ENCODE measurements around the gene TAPBPL. TPM values are rescaled to one million over a fixed set of nuclear protein-coding genes. Genes with fewer than 3 reads are reported as not detected.

TAPBPL gene
- total RNA-seq, 1 experiment from 2014 or later: 6.1 TPM

DNA sequence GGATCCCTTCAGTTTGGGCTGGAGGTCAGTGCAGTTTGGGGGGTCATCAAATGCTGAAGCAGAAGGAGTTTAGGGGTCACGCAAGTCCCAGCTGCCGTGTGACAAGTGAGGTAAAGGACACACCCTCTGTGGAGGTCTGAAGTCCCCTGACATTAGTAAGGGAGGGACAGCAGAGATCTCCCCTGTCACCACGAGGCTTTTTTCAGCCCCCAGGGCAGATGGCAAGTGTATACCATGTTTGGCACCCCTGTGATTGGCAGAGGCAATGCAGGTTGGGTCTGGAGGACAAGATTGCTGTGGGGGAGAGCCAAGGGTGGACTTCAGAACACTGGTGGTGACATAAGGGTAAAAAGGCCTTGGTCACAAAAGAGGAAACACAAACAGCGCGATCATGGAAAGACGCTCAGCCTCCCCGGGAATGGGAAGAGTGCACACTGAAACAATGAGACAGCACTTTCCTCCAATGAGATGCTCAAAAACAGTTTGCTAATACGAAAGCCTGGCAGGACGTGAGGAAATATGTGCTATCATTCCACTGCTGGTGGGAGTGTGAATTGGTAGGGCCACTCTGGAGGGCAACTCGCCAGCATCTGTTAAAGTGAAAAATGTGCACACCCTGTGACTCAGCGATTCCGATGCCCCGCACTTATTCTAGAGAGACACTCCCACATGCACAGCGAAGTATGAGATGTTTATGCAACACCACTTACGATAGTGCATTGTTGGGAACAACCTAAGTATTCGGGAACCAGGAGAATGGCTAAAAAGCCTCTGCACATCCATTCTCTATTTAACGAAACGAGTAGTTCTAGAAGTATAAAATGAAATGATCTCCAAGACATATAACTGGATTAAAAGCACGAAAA is 21.5 kb upstream of the TAPBPL start:
- Histone ChIP-seq H3K27me3 (ENCODE audit: low read length) (no peaks in the 10 kb centered on the region), H3K9me3 (ENCODE audit: low read length) (no peaks in the 10 kb centered on the region), H3K79me2 (ENCODE audit: low read length) (no peaks in the 10 kb centered on the region), H2AFZ (ENCODE audit: low read length) (no peak overlapping the region), H3K9ac (ENCODE audit: low read length) (peak overlapping the region; percentile 75), H3K9me2 (replicated peaks; ENCODE audit: insufficient read depth, low read length) (no peaks in the 10 kb centered on the region), H3K4me2 (ENCODE audit: low read depth, low read length, poor library complexity, severe bottlenecking) (peak overlapping the region; percentile 61), H4K20me1 (ENCODE audit: insufficient read depth, low read depth, low read length) (no peaks in the 10 kb centered on the region), H3K36me3 (ENCODE audit: insufficient read depth, low read length) (no peaks in the 10 kb centered on the region), H3K4me3 (ENCODE audit: low read length) (peak overlapping the region; percentile 37; the same call in 1 of the 2 replicates), H3K4me1 (ENCODE audit: low read length) (peaks cover 95% of the 10 kb centered on the region), H3K27ac (ENCODE audit: low read length) (peak overlapping the region; percentile 100)
- peak; percentile 94 for DNase-seq

DNA sequence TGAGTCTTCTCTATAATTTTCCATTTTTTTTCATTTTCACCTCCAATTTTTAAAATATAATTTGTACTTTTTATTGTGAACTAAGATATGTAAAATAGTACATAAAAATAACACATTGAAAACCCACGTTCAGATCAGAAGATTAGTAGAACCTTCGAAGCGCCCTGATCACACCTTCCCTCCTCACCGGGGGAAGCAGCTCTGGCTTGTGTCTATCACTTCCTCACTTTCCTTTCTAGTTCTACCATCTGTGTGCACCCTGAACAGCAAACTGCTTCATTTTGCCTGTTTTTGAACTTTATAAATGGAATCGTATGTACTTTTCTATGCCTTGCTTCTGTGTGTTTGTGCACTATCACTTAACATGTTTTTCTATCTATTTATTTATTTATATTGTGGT is 18.9 kb upstream of the TAPBPL start:
- H3K27ac ChIP-seq (ENCODE audit: low read length): peak overlapping the region; percentile 100
- H3K4me2 ChIP-seq (ENCODE audit: low read depth, low read length, poor library complexity, severe bottlenecking): peak overlapping the region; percentile 69
- H3K27me3 ChIP-seq (ENCODE audit: low read length): no peaks in the 10 kb centered on the region
- H3K36me3 ChIP-seq (ENCODE audit: insufficient read depth, low read length): no peaks in the 10 kb centered on the region
- no peaks in the 10 kb centered on the region for H3K9me3 ChIP-seq (ENCODE audit: low read length)
- no peak overlapping the region for H3K4me3 ChIP-seq (ENCODE audit: low read length)
- no peak overlapping the region for H2AFZ ChIP-seq (ENCODE audit: low read length)
- H4K20me1 ChIP-seq (ENCODE audit: insufficient read depth, low read depth, low read length): no peaks in the 10 kb centered on the region
- H3K4me1 ChIP-seq (ENCODE audit: low read length): peaks cover 90% of the 10 kb centered on the region
- H3K79me2 ChIP-seq (ENCODE audit: low read length): no peaks in the 10 kb centered on the region
- DNase-seq: peak; percentile 87
- H3K9me2 ChIP-seq (replicated peaks; ENCODE audit: insufficient read depth, low read length): no peaks in the 10 kb centered on the region
- peak overlapping the region; percentile 74 for H3K9ac ChIP-seq (ENCODE audit: low read length)

DNA sequence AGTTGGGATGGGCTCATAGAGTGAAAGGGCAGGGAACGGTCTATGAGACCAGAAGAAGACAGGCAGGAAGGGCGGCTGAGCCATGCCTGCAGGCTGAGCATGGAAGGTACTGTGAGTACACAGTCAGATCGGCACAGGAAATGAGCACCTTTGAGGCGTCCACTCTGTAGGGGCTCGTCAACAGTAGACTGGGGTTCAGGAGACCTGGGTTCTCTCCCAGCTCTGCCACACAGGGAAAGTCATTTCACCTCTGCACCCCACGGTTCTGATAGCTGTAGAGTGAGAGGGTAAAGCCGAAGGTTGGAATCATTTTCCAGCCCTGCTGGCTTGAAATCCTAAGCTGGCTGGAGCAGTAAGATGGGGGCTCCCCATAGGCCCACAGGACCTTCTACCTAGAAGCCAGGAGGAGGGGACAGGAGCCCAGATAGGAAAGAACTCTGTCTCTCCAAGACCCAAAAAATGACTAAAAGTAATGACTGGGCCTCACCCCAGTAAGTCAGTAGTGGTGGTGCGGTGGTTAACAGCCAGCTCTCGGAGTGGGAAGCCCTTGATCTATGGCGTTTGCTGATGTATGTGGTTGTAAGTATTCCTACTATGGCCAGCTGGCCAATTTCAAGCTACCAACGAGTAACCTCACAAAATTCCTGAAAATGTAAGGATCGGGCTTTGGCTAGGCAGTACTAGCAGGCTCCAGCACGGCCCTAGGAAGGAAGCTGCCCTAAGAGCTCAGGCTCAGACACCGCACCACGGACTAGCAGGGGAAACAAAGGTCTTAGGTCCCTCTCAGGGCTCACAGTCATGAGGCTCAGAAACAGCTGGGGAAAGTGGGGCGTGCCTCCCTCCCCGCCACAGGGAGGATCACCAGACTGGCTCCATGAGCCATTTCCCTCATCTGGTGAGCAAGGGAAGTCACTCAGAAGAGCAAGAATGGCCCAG is 17.4 kb upstream of the TAPBPL start:
- Histone ChIP-seq H3K79me2 (ENCODE audit: low read length) (no peaks in the 10 kb centered on the region), H4K20me1 (ENCODE audit: insufficient read depth, low read depth, low read length) (no peaks in the 10 kb centered on the region), H2AFZ (ENCODE audit: low read length) (no peak overlapping the region), H3K4me2 (ENCODE audit: low read depth, low read length, poor library complexity, severe bottlenecking) (peak overlapping the region; percentile 69), H3K9me2 (replicated peaks; ENCODE audit: insufficient read depth, low read length) (no peaks in the 10 kb centered on the region), H3K36me3 (ENCODE audit: insufficient read depth, low read length) (no peaks in the 10 kb centered on the region), H3K4me1 (ENCODE audit: low read length) (peaks cover 94% of the 10 kb centered on the region), H3K4me3 (ENCODE audit: low read length) (peak overlapping the region; percentile 33), H3K9ac (ENCODE audit: low read length) (peak overlapping the region; percentile 74), H3K27me3 (ENCODE audit: low read length) (no peaks in the 10 kb centered on the region), H3K27ac (ENCODE audit: low read length) (peak overlapping the region; percentile 100), H3K9me3 (ENCODE audit: low read length) (no peaks in the 10 kb centered on the region)
- DNase-seq: peak; percentile 82

DNA sequence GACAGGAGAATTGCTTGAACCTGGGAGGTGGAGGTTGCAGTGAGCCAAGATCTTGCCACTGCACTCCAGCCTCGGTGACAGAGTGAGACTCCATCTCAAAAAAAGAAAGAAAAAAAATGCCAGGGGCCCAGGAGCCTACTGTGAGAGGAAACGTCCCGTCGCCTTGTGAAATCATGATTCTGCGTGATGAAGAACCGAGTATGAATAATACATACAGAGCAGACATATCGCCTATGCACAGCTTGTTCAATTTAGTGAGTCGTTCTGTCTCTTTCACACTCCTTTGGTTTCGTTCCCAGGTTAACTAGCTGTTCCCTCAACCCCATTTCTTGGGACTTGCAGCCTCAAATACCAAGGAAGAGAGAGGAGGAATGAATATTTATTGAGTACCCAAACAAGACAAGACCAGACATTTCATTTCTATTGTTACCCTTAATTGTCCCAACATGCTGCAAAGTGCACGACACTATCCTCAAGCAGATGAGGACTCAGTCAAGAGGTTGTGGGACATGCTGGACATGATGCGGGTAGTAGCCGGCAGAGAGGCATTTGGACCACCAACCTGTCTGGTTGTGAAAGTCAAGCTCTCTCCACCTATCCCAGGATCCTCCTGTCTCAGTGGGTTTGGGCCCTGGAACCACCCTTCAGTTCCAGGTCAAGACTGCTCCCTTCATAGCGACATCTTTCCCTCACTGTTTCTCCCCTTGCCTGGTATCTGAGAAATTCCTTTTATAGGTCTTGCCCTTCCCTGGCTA is 15.7 kb upstream of the TAPBPL start:
- Histone ChIP-seq H3K4me1 (ENCODE audit: low read length) (peaks cover 79% of the 10 kb centered on the region), H3K9me3 (ENCODE audit: low read length) (no peaks in the 10 kb centered on the region), H3K27ac (ENCODE audit: low read length) (peak overlapping the region; percentile 100), H2AFZ (ENCODE audit: low read length) (no peak overlapping the region), H3K4me2 (ENCODE audit: low read depth, low read length, poor library complexity, severe bottlenecking) (peak overlapping the region; percentile 4), H3K4me3 (ENCODE audit: low read length) (no peak overlapping the region), H3K36me3 (ENCODE audit: insufficient read depth, low read length) (no peaks in the 10 kb centered on the region), H3K27me3 (ENCODE audit: low read length) (no peaks in the 10 kb centered on the region), H3K79me2 (ENCODE audit: low read length) (no peaks in the 10 kb centered on the region), H3K9me2 (replicated peaks; ENCODE audit: insufficient read depth, low read length) (no peaks in the 10 kb centered on the region), H3K9ac (ENCODE audit: low read length) (peak overlapping the region; percentile 28), H4K20me1 (ENCODE audit: insufficient read depth, low read depth, low read length) (no peaks in the 10 kb centered on the region)
- DNase-seq: no peak

DNA sequence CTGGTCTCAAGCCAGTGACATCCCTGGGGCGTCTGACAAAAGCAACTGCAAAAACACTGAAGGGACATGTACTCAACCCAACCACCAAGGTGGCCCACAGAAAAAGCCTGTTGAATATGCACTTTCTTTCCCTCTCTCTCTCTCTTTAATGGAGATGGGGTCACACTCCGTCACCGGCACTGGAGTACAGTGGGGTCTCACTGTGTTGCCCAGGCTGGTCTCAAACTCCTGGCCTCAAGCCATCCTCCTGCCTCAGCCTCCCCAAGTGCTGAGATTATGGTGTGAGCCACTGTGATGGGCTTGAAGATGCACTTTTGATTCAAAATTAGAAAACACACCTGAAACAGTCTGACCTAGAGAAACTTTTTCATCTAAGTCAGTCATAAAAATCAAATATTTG is 14.3 kb upstream of the TAPBPL start:
- H3K27me3 ChIP-seq (ENCODE audit: low read length): no peaks in the 10 kb centered on the region
- no peak for DNase-seq
- no peak overlapping the region for H3K9ac ChIP-seq (ENCODE audit: low read length)
- peak overlapping the region; percentile 100 for H3K27ac ChIP-seq (ENCODE audit: low read length)
- no peaks in the 10 kb centered on the region for H3K36me3 ChIP-seq (ENCODE audit: insufficient read depth, low read length)
- H3K79me2 ChIP-seq (ENCODE audit: low read length): no peaks in the 10 kb centered on the region
- no peak overlapping the region for H3K4me3 ChIP-seq (ENCODE audit: low read length)
- no peak overlapping the region for H3K4me2 ChIP-seq (ENCODE audit: low read depth, low read length, poor library complexity, severe bottlenecking)
- no peaks in the 10 kb centered on the region for H3K9me3 ChIP-seq (ENCODE audit: low read length)
- H4K20me1 ChIP-seq (ENCODE audit: insufficient read depth, low read depth, low read length): no peaks in the 10 kb centered on the region
- H3K4me1 ChIP-seq (ENCODE audit: low read length): peaks cover 77% of the 10 kb centered on the region
- no peak overlapping the region for H2AFZ ChIP-seq (ENCODE audit: low read length)
- H3K9me2 ChIP-seq (replicated peaks; ENCODE audit: insufficient read depth, low read length): no peaks in the 10 kb centered on the region

DNA sequence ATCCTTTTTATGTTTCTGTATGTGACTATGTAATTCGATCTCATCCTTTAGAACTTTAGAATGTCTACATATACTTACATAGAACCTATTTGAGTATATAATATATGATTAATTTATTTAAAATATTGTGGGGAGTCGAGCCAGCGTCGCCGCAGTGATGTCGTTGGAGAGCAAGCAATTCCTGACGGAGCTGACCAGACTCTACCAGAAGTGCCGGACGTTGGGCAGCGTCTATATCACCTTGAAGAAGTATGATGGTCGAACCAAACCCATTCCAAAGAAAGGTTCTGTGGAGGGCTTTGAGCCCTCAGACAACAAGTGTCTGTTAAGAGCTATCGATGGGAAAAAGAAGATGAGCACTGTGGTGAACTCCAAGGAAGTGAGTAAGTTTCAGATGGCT is 13.5 kb upstream of the TAPBPL start:
- H3K9me3 ChIP-seq (ENCODE audit: low read length): no peaks in the 10 kb centered on the region
- H3K9ac ChIP-seq (ENCODE audit: low read length): no peak overlapping the region
- H3K4me2 ChIP-seq (ENCODE audit: low read depth, low read length, poor library complexity, severe bottlenecking): no peak overlapping the region
- no peaks in the 10 kb centered on the region for H3K36me3 ChIP-seq (ENCODE audit: insufficient read depth, low read length)
- DNase-seq: no peak
- no peaks in the 10 kb centered on the region for H3K9me2 ChIP-seq (replicated peaks; ENCODE audit: insufficient read depth, low read length)
- no peaks in the 10 kb centered on the region for H3K79me2 ChIP-seq (ENCODE audit: low read length)
- H3K27me3 ChIP-seq (ENCODE audit: low read length): no peaks in the 10 kb centered on the region
- H3K27ac ChIP-seq (ENCODE audit: low read length): peak overlapping the region; percentile 100
- H2AFZ ChIP-seq (ENCODE audit: low read length): no peak overlapping the region
- H3K4me1 ChIP-seq (ENCODE audit: low read length): peaks cover 77% of the 10 kb centered on the region
- H3K4me3 ChIP-seq (ENCODE audit: low read length): no peak overlapping the region
- no peaks in the 10 kb centered on the region for H4K20me1 ChIP-seq (ENCODE audit: insufficient read depth, low read depth, low read length)

DNA sequence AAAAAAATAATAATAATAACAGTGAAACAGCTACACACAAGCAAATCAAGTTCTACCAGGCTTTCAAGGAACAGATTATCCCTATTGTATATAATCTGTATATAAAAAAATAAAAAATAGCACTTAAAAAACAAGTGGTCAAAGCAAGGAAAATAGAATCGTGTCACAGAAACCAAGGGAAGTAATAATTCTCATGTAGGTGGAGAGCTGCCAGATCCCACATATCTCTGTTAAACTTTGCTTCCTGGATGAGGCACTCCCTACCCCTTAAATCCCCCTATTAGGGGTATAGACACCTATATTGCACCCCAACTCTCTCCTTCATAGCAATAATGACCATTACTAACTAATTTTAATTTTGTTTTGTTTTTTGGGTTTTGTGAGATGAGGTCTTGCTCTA is 11.5 kb upstream of the TAPBPL start:
- Histone ChIP-seq H3K9me3 (ENCODE audit: low read length) (no peaks in the 10 kb centered on the region), H2AFZ (ENCODE audit: low read length) (no peak overlapping the region), H3K27ac (ENCODE audit: low read length) (peak overlapping the region; percentile 100), H4K20me1 (ENCODE audit: insufficient read depth, low read depth, low read length) (no peaks in the 10 kb centered on the region), H3K27me3 (ENCODE audit: low read length) (no peaks in the 10 kb centered on the region), H3K4me1 (ENCODE audit: low read length) (peaks cover 77% of the 10 kb centered on the region), H3K9me2 (replicated peaks; ENCODE audit: insufficient read depth, low read length) (no peaks in the 10 kb centered on the region), H3K79me2 (ENCODE audit: low read length) (peaks cover 7% of the 10 kb centered on the region; the same call in 1 of the 2 replicates), H3K36me3 (ENCODE audit: insufficient read depth, low read length) (no peaks in the 10 kb centered on the region), H3K9ac (ENCODE audit: low read length) (no peak overlapping the region), H3K4me3 (ENCODE audit: low read length) (no peak overlapping the region), H3K4me2 (ENCODE audit: low read depth, low read length, poor library complexity, severe bottlenecking) (no peak overlapping the region)
- DNase-seq: no peak

Measured in Karpas-422 (cell line).